Sigmoid colon (tissue), 7 donors: ENCODE data around the gene TSEN2. TPM values are rescaled to one million over a fixed set of nuclear protein-coding genes. Genes with fewer than 3 reads are reported as not detected.

Experiments used
- DNase-seq: peaks from one replicate; pipeline ENCODE4 v3.0.0-alpha.2; 2019
- H3K27ac ChIP-seq, 4 donors: fragments of 200-600 bp; sonication (generic); one replicate each; pipeline ENCODE4 v1.5.1; 2016 to 2019; ENCODE audit warnings: mild to moderate bottlenecking in 1 of 4
- H3K27me3 ChIP-seq, 3 donors: fragments of 200-600 bp; sonication (generic); one replicate each; pipeline ENCODE4 v1.5.1; 2019; ENCODE audit warnings: mild to moderate bottlenecking in 1 of 3
- H3K36me3 ChIP-seq, 4 donors: fragments of 200-600 bp; sonication (generic); one replicate each; pipeline ENCODE4 v1.5.1; 2016 to 2019
- H3K4me1 ChIP-seq, 4 donors: fragments of 200-600 bp; sonication (generic); one replicate each; pipeline ENCODE4 v1.5.1; 2017 to 2019
- H3K4me3 ChIP-seq, 4 donors: fragments of 200-600 bp; sonication (generic); one replicate each; pipeline ENCODE4 v1.5.1; 2017 to 2019; ENCODE audit warnings: mild to moderate bottlenecking in 2 of 4, moderate library complexity in 1 of 4
- H3K9me3 ChIP-seq, 4 donors: fragments of 200-600 bp in 3 of 4; sonication (generic) in 3 of 4; one replicate each; pipeline versions ENCODE4 v1.5.1 to v1.6.1; 2013 to 2019
- CTCF ChIP-seq, 4 experiments: fragments of 450-650 bp in 3 of 4; fragments of 200-600 bp in 1 of 4; IDR thresholded peaks; one replicate each; pipeline ENCODE4 v1.5.1; 2016 to 2019; ENCODE audit warnings: antibody characterized with exemption in 4 of 4, mild to moderate bottlenecking in 3 of 4, moderate library complexity in 2 of 4
- EP300 ChIP-seq, 4 donors: sonication (generic); formaldehyde crosslinking; IDR thresholded peaks; one replicate each; pipeline ENCODE4 v1.6.1; 2017; ENCODE audit warnings: antibody characterized with exemption in 4 of 4
- POLR2A ChIP-seq, 2 donors: fragments of 450-650 bp; IDR thresholded peaks; one replicate each; pipeline ENCODE4 v1.6.1; 2016; ENCODE audit warnings: antibody characterized with exemption in 2 of 2, mild to moderate bottlenecking in 2 of 2, moderate library complexity in 2 of 2
- POLR2AphosphoS5 ChIP-seq, 4 donors: sonication (generic); formaldehyde crosslinking; IDR thresholded peaks; one replicate each; pipeline ENCODE4 v1.6.1; 2017; ENCODE audit warnings: antibody characterized with exemption in 4 of 4
- WGBS, 2 donors: extraction: QIAGEN DNeasy Blood & Tissue Kit; methylation state at CpG; one replicate each; pipeline ENCODE4 v1.1.7; 2013; 5-methylcytosine and 5-hydroxymethylcytosine counted together
- intact Hi-C: fragments of 100-400 bp; cut with DNase I; formaldehyde crosslinking; loops from one replicate; pipeline ENCODE4 v1.15.1; 2023
- polyA plus RNA-seq, 3 donors: library from polyadenylated mRNA; stranded (reverse); fragments of 200-250 nt; gene quantifications; one replicate each; pipeline ENCODE4 v1.2.3, GENCODE V29; 2013
- total RNA-seq, 4 donors: library from RNA; depleted of rRNA; stranded (reverse); fragments of >200 nt; gene quantifications; one replicate each; pipeline ENCODE4 v1.1.0, GENCODE V29; 2016
- donor health status: healthy with polysubstance abuse.
- donor health status: Bipolar disorder and iron deficiency.
- donor health status: healthy.

Gene TSEN2
- total and polyA plus RNA-seq, 7 donors, result 4.2 to 23.0 (median 16.1) TPM

- no peak for DNase-seq
- Histone ChIP-seq H3K36me3 (no peaks in the 10 kb centered on the region), H3K27ac (peak overlapping the region in 2 of 4 donors; percentile 78 to 80), H3K9me3 (no peaks in the 10 kb centered on the region), H3K4me3 (peak overlapping the region in 3 of 4 donors; percentile 74 to 81 (median 79)), H3K27me3 (no peaks in the 10 kb centered on the region), H3K4me1 (peaks cover 0 to 30% (median 18%) of the 10 kb centered on the region in 4 donors)
- TF ChIP-seq EP300 (IDR thresholded peaks at IDR 0.05) (no peak), CTCF (IDR thresholded peaks at IDR 0.05) (no peak), POLR2A (IDR thresholded peaks at IDR 0.05) (no peak), POLR2AphosphoS5 (IDR thresholded peaks at IDR 0.05) (no peak)
- intact Hi-C loops, result loop anchor here (5.0 kb wide), 1 partner anchor 179 kb away; the partner anchor contains the start of gene RAF1
- WGBS, 2 donors, result 9 to 33% methylated on average over 1 of the region's 1 CpG
Observed at GRCh38 chr3:12483410-12483809, 870 bp upstream of the TSEN2 start.

GRCh38 chr3:12483872-12484197 lies 445 bp upstream of the TSEN2 start:
- H3K27ac ChIP-seq, result peak overlapping the region; percentile 78 to 86 (median 82)

GRCh38 chr3:12484983-12485327 lies 675 bp downstream of the TSEN2 start:
- 1 to 8% methylated on average over 5 of the region's 5 CpGs for WGBS, 2 donors
- peaks cover 0 to 2% (median under 1%) of the 10 kb centered on the region in 4 donors for H3K36me3 ChIP-seq
- H3K9me3 ChIP-seq, result no peaks in the 10 kb centered on the region
- TF ChIP-seq POLR2A (IDR thresholded peaks at IDR 0.05) (no peak), POLR2AphosphoS5 (IDR thresholded peaks at IDR 0.05) (no peak), EP300 (IDR thresholded peaks at IDR 0.05) (no peak), CTCF (IDR thresholded peaks at IDR 0.05) (no peak)
- H3K27me3 ChIP-seq, result no peaks in the 10 kb centered on the region
- no peak for DNase-seq
- peak overlapping the region; percentile 78 to 86 (median 82) for H3K27ac ChIP-seq
- H3K4me3 ChIP-seq, result peak overlapping the region; percentile 60 to 81 (median 76)
- intact Hi-C loops, result loop anchor here (2.0 to 5.0 kb wide), 3 partner anchors 72 to 236 kb away; partner anchors contain the start of genes MKRN2 and RAF1
- peaks cover 0 to 26% (median 16%) of the 10 kb centered on the region in 4 donors for H3K4me1 ChIP-seq

More at GRCh38 chr3:12483872-12484197, 445 bp upstream of the TSEN2 start:
- Histone ChIP-seq H3K27me3 (no peaks in the 10 kb centered on the region), H3K4me3 (peak overlapping the region; percentile 60 to 81 (median 76)), H3K9me3 (no peaks in the 10 kb centered on the region), H3K36me3 (no peaks in the 10 kb centered on the region), H3K4me1 (peaks cover 0 to 30% (median 18%) of the 10 kb centered on the region in 4 donors)
- DNase-seq, result no peak
- 1 to 4% methylated on average over 10 of the region's 10 CpGs for WGBS, 2 donors
- TF ChIP-seq POLR2A (IDR thresholded peaks at IDR 0.05), result no peak
- TF ChIP-seq EP300 (IDR thresholded peaks at IDR 0.05), result no peak
- no peak for TF ChIP-seq CTCF (IDR thresholded peaks at IDR 0.05)
- no peak for TF ChIP-seq POLR2AphosphoS5 (IDR thresholded peaks at IDR 0.05)
- intact Hi-C loops, result loop anchor here (2.0 to 5.0 kb wide), 2 partner anchors 178 to 237 kb away; partner anchors contain the start of gene RAF1

GRCh38 chr3:12486001-12486400 lies 1.7 kb downstream of the TSEN2 start:
- WGBS, 2 donors, result 95% methylated on average over 4 of the region's 4 CpGs
- H3K36me3 ChIP-seq, result peaks cover 0 to 12% (median 2%) of the 10 kb centered on the region in 4 donors
- no peak for DNase-seq
- H3K4me1 ChIP-seq, result peaks cover 0 to 24% (median 14%) of the 10 kb centered on the region in 4 donors
- H3K27ac ChIP-seq, result no peak overlapping the region
- no peak overlapping the region for H3K4me3 ChIP-seq
- no peaks in the 10 kb centered on the region for H3K27me3 ChIP-seq
- no peaks in the 10 kb centered on the region for H3K9me3 ChIP-seq
- TF ChIP-seq POLR2A (IDR thresholded peaks at IDR 0.05) (no peak), POLR2AphosphoS5 (IDR thresholded peaks at IDR 0.05) (no peak), EP300 (IDR thresholded peaks at IDR 0.05) (no peak), CTCF (IDR thresholded peaks at IDR 0.05) (no peak)
- intact Hi-C loops, result loop anchor here (5.0 kb wide), 1 partner anchor 71 kb away; the partner anchor contains the start of gene MKRN2
